AG10803 (cell line): ENCODE measurements around the gene LPP.

Experiments used
- DNase-seq: peaks from one replicate; pipeline ENCODE4 v3.0.0; 2010; ENCODE audit warnings: low read depth
- H3K4me3 ChIP-seq: 2 replicates; pipeline ENCODE4 v1.5.1; 2011; ENCODE audit warnings: mild to moderate bottlenecking, low read length, control low read depth
- CTCF ChIP-seq: conservative IDR thresholded peaks from 2 replicates; pipeline ENCODE4 v1.5.1; 2011; ENCODE audit warnings: mild to moderate bottlenecking, low read length, control low read depth, inconsistent platforms

Gene LPP

GRCh38 chr3:188397766-188398705 is 244.1 kb downstream of the LPP start:
- no peak for TF ChIP-seq CTCF
- no peak overlapping the region for H3K4me3 ChIP-seq
- DNase-seq: no peak

GRCh38 chr3:188400494-188401243 is 246.7 kb downstream of the LPP start:
- no peak overlapping the region for H3K4me3 ChIP-seq
- DNase-seq: no peak
- TF ChIP-seq CTCF: no peak

- no peak overlapping the region for H3K4me3 ChIP-seq
- DNase-seq: no peak
- TF ChIP-seq CTCF: no peak
Observed at GRCh38 chr3:188401244-188401993, 247.5 kb downstream of the LPP start.

GRCh38 chr3:188402229-188402628 is 248.3 kb downstream of the LPP start:
- TF ChIP-seq CTCF: no peak
- no peak overlapping the region for H3K4me3 ChIP-seq
- no peak for DNase-seq

- DNase-seq: no peak
- H3K4me3 ChIP-seq: no peak overlapping the region
- no peak for TF ChIP-seq CTCF
Observed at GRCh38 chr3:188403404-188403803, 249.4 kb downstream of the LPP start.

GRCh38 chr3:188404124-188404523 is 250.2 kb downstream of the LPP start:
- TF ChIP-seq CTCF: no peak
- no peak for DNase-seq
- H3K4me3 ChIP-seq: no peak overlapping the region
